GM12878 (cell line): ENCODE measurements around the gene TRAPPC2. TPM values are rescaled to one million over a fixed set of nuclear protein-coding genes. Genes with fewer than 3 reads are reported as not detected.

Source experiments
- ASH2L ChIP-seq: fragments of 300-600, 200-600 bp; sonication (generic); IDR thresholded peaks from 2 replicates; pipeline ENCODE4 v1.6.1; 2017; ENCODE audit warnings: low read depth, mild to moderate bottlenecking, borderline replicate concordance
- ATF2 ChIP-seq: IDR thresholded peaks from 2 replicates; pipeline ENCODE4 v1.6.1; 2012; ENCODE audit warnings: low read length, inconsistent platforms
- BCL3 ChIP-seq: IDR thresholded peaks from 2 replicates; pipeline ENCODE4 v1.6.1; 2011; ENCODE audit warnings: borderline replicate concordance, low read depth, mild to moderate bottlenecking, moderate library complexity, low read length; ENCODE audit not compliant: insufficient read depth, poor library complexity, severe bottlenecking
- CHD4 ChIP-seq: fragments of 200-600 bp; sonication (generic); IDR thresholded peaks from 2 replicates; pipeline ENCODE4 v1.6.1; 2016; ENCODE audit warnings: mild to moderate bottlenecking
- CREB1 ChIP-seq: IDR thresholded peaks from 2 replicates; pipeline ENCODE4 v1.6.1; 2012; ENCODE audit warnings: low read depth, mild to moderate bottlenecking, inconsistent platforms
- CUX1 ChIP-seq: IDR thresholded peaks from 2 replicates; pipeline ENCODE4 v1.6.1; 2012; ENCODE audit warnings: improper control_type of control experiment, low read depth, low read length; ENCODE audit not compliant: insufficient replicate concordance
- EP300 ChIP-seq, 2 experiments: fragments of 150-350 bp in 1 of 2; IDR thresholded peaks; 2 replicates each; pipeline ENCODE4 v1.6.1; 2011 to 2012; ENCODE audit warnings: low read depth in 2 of 2, low read length in 2 of 2, borderline replicate concordance in 1 of 2, improper control_type of control experiment in 1 of 2, inconsistent platforms in 1 of 2; ENCODE audit not compliant: control insufficient read depth in 1 of 2
- IKZF1 ChIP-seq: fragments of 450-650 bp; conservative IDR thresholded peaks from 2 replicates; pipeline ENCODE4 v1.6.1; 2017; ENCODE audit warnings: antibody characterized with exemption, mild to moderate bottlenecking
- IKZF2 ChIP-seq, 2 experiments: fragments of 450-650 bp; IDR thresholded peaks; 2 replicates each; pipeline ENCODE4 v1.6.1; 2017; ENCODE audit warnings: mild to moderate bottlenecking in 2 of 2, moderate library complexity in 2 of 2
- MAX ChIP-seq: IDR thresholded peaks from 2 replicates; pipeline ENCODE4 v1.6.1; 2012; ENCODE audit warnings: low read depth, low read length, improper control_type of control experiment
- MEF2B ChIP-seq: fragments of 450-650 bp; IDR thresholded peaks from 2 replicates; pipeline ENCODE4 v1.6.1; 2018; ENCODE audit warnings: mild to moderate bottlenecking, moderate library complexity; ENCODE audit not compliant: partially characterized antibody, poor library complexity, severe bottlenecking
- MTA2 ChIP-seq: fragments of 450-650 bp; IDR thresholded peaks from 2 replicates; pipeline ENCODE4 v1.6.1; 2016; ENCODE audit warnings: low read depth, mild to moderate bottlenecking, moderate library complexity
- NRF1 ChIP-seq: conservative IDR thresholded peaks from 2 replicates; pipeline ENCODE4 v1.6.1; 2011; ENCODE audit warnings: mild to moderate bottlenecking, low read depth, low read length, improper control_type of control experiment
- USF1 ChIP-seq: IDR thresholded peaks from 2 replicates; pipeline ENCODE4 v1.6.1; 2011; ENCODE audit warnings: borderline replicate concordance, low read depth, mild to moderate bottlenecking, moderate library complexity, mixed read lengths, low read length; ENCODE audit not compliant: insufficient read depth; ENCODE audit errors: extremely low read length
- USF2 ChIP-seq: IDR thresholded peaks from 2 replicates; pipeline ENCODE4 v1.6.1; 2011; ENCODE audit warnings: low read depth, low read length, improper control_type of control experiment, borderline replicate concordance
- ZNF384 ChIP-seq: IDR thresholded peaks from 2 replicates; pipeline ENCODE4 v1.6.1; 2012; ENCODE audit warnings: low read depth, mild to moderate bottlenecking, low read length, improper control_type of control experiment, borderline replicate concordance
- polyA plus RNA-seq, 11 experiments: library from polyadenylated mRNA; depleted of rRNA in 4 of 11; unstranded in 6 of 11; stranded (reverse) in 5 of 11; fragments of >200 nt; fragmentation: Nextera tagmentation in 4 of 11; fragmentation: Illumina TruSeq in 1 of 11; extraction: Ambion mirVana in 4 of 11; extraction: Trizol in 1 of 11; gene quantifications; 1 replicate in 1 of 11; 2 replicates in 10 of 11; pipeline versions ENCODE4 v1.2.1 to v1.2.3, GENCODE V29; 2011 to 2016; ENCODE audit warnings: inconsistent platforms in 2 of 11, missing spikeins in 2 of 11, low read depth in 1 of 11
- total RNA-seq, 4 experiments: library from RNA; depleted of rRNA in 3 of 4; stranded (reverse); fragments of >200 nt in 3 of 4; fragmentation: Illumina TruSeq in 1 of 4; extraction: Trizol in 1 of 4; gene quantifications; 2 replicates each; pipeline versions ENCODE4 v1.2.1 to v1.2.3, GENCODE V29; 2013 to 2021

Gene TRAPPC2
- total and polyA plus RNA-seq, 10 of the 15 experiments (the other 5 are each of a cell fraction or from before 2014, with no cell fraction given), result 12.4 to 28.4 (median 21.3) TPM

- TF ChIP-seq ATF2 (peak; percentile 71), USF1 (no peak), CUX1 (peak; percentile 50), CHD4 (no peak), IKZF1 (peak; percentile 48; the same call in 1 of the 2 replicates), MAX (no peak), CREB1 (0 out of 2 replicates have a peak, but pooled peaks have one; percentile 10), NRF1 (no peak), BCL3 (peak; percentile 11), ZNF384 (peak; percentile 80; the same call in 1 of the 2 replicates), USF2 (no peak), EP300 (IDR thresholded peaks at IDR 0.05; ENCODE audit: borderline replicate concordance in 1 of 2, control insufficient read depth in 1 of 2, low read depth in 2 of 2, low read length in 2 of 2) (peak in 1 of 2 experiments; percentile 54; a peak in 1 of 4 replicates), MEF2B (peak; percentile 89), IKZF2 (IDR thresholded peaks at IDR 0.05) (peak; percentile 40 to 65; a peak in 2 of 4 replicates), MTA2 (peak; percentile 48; the same call in 1 of the 2 replicates), ASH2L (no peak)
These were observed 37.0 kb downstream of the TRAPPC2 start (continued) for GRCh38 chrX:13697455-13697854.
